Stimulated activated CD4-positive, alpha-beta T cell treated with anti-CD3 and anti-CD28 coated beads, Interleukin-4, amount 100 ng/mL, for 24 hours (primary cell): Measurements from ENCODE around the gene FBXO21.
"Not testable (repeated sequence)": the region's sequence is repeated elsewhere in the genome, so short reads cannot be mapped to it uniquely, and the experiment has no call there.

ENCODE experiments used
- DNase-seq: peaks from one replicate; pipeline ENCODE4 v3.0.0-alpha.2; 2020

The FBXO21 gene

DNA sequence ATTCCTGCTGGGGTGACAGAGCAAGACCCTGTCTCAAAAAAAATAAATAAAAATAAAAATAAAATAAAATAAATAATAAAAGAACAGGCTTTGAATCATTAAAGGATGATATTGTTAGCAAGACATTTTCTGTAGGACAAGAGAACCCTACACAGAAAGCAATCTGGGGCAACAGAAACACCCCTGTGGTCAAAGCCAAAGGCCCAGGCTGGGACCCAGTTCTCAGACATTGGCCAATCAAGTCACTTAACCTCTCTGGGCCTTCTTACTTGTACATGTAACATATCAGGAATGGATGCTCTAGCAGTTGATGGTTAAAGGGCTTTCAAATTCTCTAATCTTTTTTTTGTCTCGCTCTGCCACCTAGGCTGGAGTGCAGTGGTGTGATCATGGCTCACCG lies 55.5 kb downstream of the FBXO21 start:
- no peak for DNase-seq

DNA sequence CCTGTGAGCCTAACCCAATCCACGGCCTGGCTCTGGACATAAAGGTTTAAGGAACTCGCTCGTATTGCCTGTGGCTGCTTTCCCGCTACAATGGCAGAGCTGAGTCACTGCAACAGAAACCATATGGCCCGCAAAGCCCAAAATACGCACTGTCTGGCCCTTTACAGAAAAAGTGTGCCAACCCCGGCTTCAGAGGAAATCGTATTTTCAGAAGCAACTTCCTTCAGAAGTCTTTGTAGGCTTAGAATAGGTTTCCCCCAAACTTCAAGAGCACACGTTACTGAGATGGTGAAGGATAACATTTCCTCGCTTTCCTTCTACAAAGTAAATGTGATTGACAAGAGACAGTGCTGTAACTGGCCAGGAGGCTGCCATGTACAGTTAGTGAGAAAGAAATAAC lies 56.2 kb downstream of the FBXO21 start:
- DNase-seq = peak; percentile 55

GRCh38 chr12:117130801-117131200 lies 59.5 kb downstream of the FBXO21 start:
- DNase-seq = no peak

- DNase-seq = no peak
Observed at GRCh38 chr12:117129391-117129790, 60.9 kb downstream of the FBXO21 start.

DNA sequence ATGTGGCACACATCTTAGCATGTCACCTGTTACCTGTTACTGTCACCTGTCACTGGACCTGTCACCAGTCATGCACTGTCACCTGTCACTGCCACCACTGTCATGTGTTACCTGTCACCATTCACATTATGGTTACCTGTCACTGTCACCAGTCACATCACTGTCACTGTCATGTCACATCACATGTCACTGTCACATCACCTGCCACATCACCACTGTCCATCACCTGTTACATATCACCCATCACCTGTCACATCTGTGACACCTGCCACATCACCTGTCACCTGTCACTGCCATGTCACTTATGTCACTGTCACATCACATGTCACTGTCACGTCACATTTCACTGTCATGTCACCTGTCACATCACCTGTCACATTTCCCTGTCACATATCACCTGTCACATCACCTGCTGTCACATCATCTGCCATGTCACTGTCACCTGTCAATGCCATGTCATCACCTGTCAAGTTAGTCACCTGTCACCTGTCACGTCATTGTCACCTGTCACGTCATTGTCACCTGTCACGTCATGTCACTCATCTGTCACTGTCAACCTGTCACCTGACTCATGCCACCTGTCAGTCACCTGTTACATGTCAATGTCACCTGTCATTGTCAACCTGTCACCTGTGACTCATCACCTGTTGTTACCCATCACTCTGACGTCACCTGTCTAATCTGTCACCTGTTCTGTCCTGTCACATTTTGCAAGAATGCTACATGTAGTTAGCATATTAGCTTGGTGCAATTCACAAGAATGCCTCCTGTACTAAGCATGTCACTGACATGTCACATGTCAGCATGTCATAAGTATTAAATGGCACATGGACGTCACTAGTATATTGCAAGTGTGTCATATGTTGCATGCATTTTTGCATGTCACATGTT lies 62.1 kb downstream of the FBXO21 start:
- no peak for DNase-seq

- no peak for DNase-seq
Observed at GRCh38 chr12:117126335-117126734, 63.9 kb downstream of the FBXO21 start.

GRCh38 chr12:117125767-117126166 lies 64.5 kb downstream of the FBXO21 start:
- no peak for DNase-seq

DNA sequence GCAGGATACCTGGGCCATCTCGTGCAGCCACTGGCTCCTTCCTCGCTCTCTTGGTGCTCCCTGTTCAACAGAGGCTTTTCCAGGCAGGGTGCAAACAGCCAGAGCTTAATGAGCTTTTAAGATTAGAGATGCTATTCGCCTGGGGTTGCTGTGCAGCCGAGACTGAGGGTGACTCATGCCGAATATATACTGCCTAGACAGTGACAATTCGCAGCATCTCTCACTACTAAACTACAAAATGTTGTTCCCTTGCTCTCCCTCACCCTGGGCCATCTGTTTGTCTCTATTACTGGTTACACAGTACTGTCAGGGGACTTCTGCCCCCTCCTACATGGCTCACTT lies 65.0 kb downstream of the FBXO21 start:
- DNase-seq = no peak

DNA sequence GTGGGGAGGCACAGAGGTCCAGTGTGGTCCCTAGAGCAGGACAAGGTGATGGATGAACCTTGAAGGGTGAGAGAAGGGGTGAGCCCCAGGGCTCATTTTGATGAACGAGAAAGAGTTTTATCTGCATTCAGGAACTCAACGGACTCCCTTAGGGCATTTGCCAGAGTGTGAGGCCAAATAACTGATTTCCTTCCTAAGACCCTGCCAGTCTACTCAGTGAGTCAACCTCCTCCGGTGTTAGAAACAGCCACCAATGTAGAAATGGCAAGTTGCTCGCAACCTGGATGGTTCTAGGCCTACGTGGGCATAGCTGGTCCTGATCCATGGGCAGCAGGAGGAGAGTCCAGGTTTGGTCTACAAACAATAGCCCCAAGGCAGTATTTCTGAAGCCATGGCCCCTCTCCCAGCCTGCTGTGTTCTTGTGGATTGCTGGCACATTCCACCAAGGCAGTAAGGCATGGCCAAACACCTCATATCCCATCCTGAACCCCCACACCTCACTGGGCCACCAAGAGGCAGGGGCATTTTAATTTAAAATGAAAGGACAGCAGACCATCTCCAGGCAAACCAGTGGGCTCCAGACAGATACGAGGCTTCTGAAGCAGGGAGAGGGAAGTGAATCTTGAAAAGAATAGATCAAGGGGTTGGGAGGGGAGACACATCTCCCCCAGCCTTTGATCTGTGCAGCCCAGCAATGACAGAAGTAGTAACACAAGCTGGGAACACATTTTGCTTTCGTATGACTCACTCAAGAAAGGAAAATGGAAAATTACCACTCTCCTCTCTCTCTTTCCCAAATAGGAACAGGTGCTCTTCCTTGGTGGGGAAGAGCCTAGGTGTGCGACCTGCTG lies 65.6 kb downstream of the FBXO21 start:
- DNase-seq = no peak

- no peak for DNase-seq
Observed at GRCh38 chr12:117121441-117121840, 68.8 kb downstream of the FBXO21 start.

DNA sequence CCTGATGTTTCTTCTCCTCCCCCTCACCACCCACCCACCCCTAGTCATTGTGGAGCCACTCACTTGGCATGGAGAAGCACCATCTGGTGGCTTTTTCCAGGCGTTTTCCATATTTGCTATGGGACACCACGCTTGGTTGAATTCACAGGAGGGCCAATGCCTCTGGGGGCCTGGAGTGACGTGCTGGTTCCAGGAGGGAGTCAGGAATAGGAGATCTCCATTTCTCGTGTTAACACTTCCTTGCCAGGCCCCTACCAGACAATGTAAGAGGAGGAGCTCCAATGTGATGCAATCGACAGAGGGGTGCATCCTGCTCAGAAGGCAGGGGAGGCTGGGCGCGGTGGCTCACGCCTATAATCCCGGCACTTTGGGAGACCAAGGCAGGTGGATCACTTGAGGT lies 69.5 kb downstream of the FBXO21 start:
- DNase-seq = no peak

DNA sequence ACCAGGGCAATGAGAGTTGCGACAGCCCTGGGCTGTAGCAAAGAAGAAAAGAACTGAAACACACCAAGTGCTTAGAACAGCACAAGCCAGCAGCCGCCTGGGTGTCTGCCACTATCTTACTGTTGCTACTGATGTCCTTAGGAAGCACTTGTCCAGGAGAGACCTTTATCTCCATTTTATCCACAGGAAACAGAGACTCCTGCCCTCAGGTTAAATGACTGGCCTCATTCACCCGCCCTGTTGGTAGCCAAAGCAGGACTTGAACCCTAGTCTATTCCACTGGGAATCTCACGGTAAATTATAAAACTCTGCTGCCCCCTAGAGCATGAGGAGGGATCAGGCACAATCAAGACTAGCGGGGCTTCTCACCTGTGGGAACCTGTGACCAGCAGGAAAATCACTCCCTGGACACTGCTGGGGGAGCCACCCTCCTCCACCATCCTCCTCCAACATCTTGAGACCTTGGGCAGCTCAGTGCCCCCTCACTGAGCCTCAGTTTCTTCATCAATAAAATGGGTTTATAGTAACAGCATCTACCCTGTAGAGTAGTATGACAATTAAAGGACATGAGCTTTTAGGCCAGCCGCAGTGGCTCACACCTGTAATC lies 70.6 kb downstream of the FBXO21 start:
- DNase-seq = peak; percentile 36

- DNase-seq = no peak
Observed at GRCh38 chr12:117118838-117119591, 71.3 kb downstream of the FBXO21 start.

DNA sequence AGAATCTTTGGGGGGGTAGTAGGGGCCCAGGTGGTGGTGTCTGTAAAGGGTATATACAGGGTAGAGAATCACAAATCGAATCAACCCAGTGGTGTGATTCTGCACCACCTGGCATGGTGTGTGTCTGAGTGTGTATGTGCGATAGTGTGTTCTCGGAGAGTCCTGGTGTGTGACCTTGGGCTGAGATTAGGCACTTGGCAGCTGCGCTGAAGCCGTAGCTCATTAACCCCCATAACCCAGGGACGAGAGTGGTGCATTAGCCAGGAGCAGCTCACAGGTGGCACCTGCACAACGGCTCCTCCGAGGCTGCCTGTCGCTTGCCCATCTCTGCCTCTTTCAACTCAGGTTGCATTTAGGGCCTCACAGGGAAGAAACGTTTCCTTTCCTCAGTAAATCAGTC lies 75.5 kb downstream of the FBXO21 start:
- no peak for DNase-seq

DNA sequence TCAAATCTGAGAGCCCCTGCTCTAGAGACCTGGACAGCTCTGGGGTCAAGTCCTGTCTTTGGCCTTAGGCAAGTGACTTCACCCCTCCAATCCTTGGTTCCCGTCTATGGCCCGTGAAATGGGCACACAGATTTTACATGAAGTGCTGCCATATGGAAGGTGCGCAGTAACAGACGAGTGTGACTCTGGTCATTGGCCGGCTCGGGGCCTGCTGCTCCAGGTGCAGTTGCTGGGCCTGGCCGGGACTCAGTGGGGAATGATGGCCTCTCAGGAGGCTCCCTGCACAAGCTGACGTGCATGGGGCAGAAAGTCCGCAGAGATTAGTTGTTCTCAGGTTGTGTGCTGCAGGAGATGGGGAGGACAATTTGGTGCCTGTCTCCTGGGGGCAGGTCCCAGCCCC lies 77.0 kb downstream of the FBXO21 start:
- no peak for DNase-seq

DNA sequence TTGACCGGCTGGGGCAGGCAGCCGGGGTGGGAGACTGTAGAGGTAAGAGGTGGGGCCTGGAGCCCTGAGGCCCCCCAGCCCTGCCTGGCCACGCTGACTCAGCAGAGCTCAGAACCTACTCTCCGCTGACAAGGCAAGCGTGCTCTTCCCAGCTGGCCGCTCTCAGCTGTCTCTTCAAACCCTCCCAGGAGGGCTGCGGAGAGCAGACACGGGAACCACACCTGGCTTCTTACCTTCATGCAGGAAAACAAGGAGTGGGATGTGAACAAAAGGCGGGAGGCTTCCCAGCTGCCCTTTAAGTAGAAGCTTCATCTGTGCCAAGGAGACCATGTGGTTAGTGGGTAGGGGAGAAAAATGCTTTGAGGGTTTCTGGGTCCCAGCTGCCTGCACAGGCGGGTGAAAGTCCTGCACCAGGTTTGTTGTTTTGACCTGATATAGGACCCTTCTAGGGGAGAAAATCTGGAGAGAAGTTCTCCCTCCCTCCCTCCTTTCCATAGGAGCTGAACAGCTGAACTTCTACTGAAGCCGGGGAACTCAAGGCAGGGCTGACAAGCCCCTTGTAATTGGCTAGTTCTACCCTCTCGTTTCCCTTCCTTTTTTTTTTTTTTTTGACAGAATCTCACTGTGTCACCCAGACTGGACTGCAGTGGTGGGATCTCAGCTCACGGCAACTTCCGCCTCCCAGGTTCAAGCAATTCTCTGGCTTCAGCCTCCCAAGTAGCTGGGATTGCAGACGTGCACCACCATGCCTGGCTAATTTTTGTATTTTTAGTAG lies 78.3 kb downstream of the FBXO21 start:
- no peak for DNase-seq

DNA sequence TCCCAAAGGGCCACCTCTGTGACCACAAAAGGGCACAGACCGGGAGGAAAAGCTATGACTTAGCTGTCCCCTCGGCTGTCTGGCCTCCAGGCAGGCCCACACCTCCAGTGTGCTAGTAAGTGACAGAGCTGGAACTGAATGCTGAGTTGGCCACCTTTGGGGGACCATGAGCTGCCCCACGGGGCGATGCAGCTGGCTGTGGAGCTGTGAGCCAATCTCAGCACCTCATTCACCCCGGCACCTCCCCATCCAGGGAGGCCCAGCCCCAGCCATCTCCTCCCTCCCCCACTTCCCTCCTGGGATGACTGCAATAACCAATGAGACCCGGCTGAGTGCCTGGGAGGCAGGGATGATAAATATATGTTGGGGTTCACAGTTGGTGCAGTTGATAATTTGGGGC lies 78.9 kb downstream of the FBXO21 start:
- no peak for DNase-seq

DNA sequence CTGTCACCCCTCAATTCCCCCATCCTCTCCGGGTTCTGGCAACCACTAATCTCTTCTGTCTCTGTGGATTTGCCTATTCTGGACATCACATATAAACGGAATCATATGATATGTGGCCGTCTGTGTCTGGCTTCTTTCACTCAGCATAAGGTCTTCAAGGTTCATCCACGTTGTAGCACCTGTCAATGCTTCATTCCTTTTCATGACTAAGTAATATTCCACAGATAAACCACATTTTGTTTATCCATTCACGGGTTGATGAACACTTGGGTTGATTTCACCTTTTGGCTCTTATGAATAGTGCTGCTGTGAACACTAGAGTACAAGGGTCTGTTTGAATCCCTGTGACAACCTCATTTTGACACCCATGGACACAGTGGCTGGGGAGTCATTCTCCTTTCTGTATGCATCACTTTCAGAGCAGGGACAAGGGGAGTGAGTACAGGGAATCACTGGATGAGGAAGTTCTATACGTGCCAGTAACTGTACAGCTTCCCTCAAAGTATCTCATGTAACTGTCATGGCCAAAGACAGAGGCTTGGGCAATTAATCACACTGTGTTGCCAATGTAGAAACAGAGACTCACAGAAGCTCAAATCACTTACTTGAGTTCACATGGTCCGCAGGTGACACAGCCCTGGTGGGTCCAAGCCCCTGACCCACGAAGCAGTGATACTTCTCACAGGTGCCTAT lies 80.2 kb downstream of the FBXO21 start:
- no peak for DNase-seq

DNA sequence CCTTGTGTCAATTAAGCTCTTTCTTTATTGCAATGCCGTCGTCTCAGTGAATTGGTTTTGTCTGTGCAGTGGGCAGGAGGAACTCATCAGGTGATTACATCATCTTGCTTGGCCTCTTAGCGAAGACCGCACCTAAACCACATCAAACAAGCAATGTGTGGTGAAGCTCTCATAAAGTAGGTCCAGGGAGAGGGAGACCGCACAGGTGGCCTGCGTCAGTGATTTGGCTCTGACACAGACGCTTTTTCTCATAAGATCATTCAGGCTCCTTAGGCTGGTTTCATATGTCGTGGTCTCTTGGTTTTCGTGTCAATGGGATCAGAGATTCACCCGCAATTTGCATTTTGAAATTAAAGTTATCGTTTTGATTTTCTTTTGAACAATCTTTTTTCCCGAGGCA lies 84.4 kb downstream of the FBXO21 start:
- DNase-seq = peak; percentile 28

- DNase-seq = not testable (repeated sequence)
Observed at GRCh38 chr12:117104003-117104402, 86.3 kb downstream of the FBXO21 start.

DNA sequence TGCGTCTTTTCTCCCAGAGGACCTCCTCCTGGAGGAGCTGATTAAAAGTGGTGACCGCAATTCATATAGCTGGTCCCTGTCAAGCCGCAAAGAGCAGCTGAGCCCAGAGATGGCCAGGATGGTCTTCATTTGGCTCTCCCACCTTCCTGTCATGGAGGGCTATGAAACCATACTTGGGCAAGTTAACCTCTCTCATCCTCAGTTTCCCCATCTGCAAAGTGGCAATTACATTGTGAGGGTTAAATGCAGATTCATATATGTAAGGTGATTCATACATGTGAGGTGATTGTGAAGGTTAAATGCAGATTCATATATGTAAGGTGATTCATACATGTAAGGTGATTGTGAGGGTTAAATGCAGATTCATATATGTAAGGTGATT lies 87.5 kb downstream of the FBXO21 start:
- DNase-seq = no peak
